Right atrium auricular region (tissue), 2 donors: ENCODE data around the gene LAMC2. TPM values are rescaled to one million over a fixed set of nuclear protein-coding genes. Genes with fewer than 3 reads are reported as not detected.

Source experiments
- DNase-seq: peaks from one replicate; pipeline ENCODE4 v3.0.0-alpha.2; 2019; ENCODE audit warnings: low spot score
- H3K27ac ChIP-seq, 2 donors: fragments of 200-600 bp; sonication (generic); 1 replicate in 1 of 2; 2 replicates in 1 of 2; pipeline ENCODE4 v1.5.1; 2016 to 2019
- H3K27me3 ChIP-seq, 2 donors: fragments of 200-600 bp; sonication (generic); one replicate each; pipeline versions ENCODE4 v1.5.1 to v1.6.0; 2017 to 2019
- H3K36me3 ChIP-seq: fragments of 200-600 bp; sonication (generic); one replicate; pipeline ENCODE4 v1.5.1; 2016
- H3K4me1 ChIP-seq, 2 donors: fragments of 200-600 bp; sonication (generic); one replicate each; pipeline versions ENCODE4 v1.5.1 to v1.6.0; 2017 to 2019
- H3K4me3 ChIP-seq, 2 donors: fragments of 200-600 bp; sonication (generic); 1 replicate in 1 of 2; 2 replicates in 1 of 2; pipeline ENCODE4 v1.5.1; 2017 to 2019; ENCODE audit warnings: mild to moderate bottlenecking in 1 of 2, moderate library complexity in 1 of 2
- H3K9me3 ChIP-seq, 2 donors: fragments of 200-600 bp; sonication (generic); one replicate each; pipeline ENCODE4 v1.5.1; 2019
- CTCF ChIP-seq, 2 donors: fragments of 200-600 bp; sonication (generic); IDR thresholded peaks; one replicate each; pipeline ENCODE4 v1.5.1; 2019; ENCODE audit warnings: antibody characterized with exemption in 2 of 2
- total RNA-seq, 2 donors: library from RNA; depleted of rRNA; stranded (reverse); fragments of >200 nt; gene quantifications; one replicate each; pipeline ENCODE4 v1.1.0, GENCODE V29; 2016

Gene LAMC2
- total RNA-seq, 2 donors from 2014 or later: 2.6 to 4.9 TPM

- Histone ChIP-seq H3K4me1 (peaks cover 0 to 22% of the 10 kb centered on the region in 2 donors), H3K36me3 (no peaks in the 10 kb centered on the region), H3K9me3 (no peaks in the 10 kb centered on the region), H3K4me3 (no peak overlapping the region), H3K27ac (peak overlapping the region; percentile 44 to 80), H3K27me3 (no peaks in the 10 kb centered on the region)
- peak; percentile 85 for DNase-seq
- TF ChIP-seq CTCF (IDR thresholded peaks at IDR 0.05): no peak
These were observed 57.3 kb downstream of the LAMC2 start for GRCh38 chr1:183243161-183244050.

- Histone ChIP-seq H3K27ac (peak overlapping the region; percentile 44 to 80), H3K9me3 (no peaks in the 10 kb centered on the region), H3K36me3 (no peaks in the 10 kb centered on the region), H3K4me3 (no peak overlapping the region), H3K27me3 (no peaks in the 10 kb centered on the region), H3K4me1 (peaks cover 0 to 27% of the 10 kb centered on the region in 2 donors)
- TF ChIP-seq CTCF (IDR thresholded peaks at IDR 0.05): no peak
- peak; percentile 95 for DNase-seq
These were observed 58.4 kb downstream of the LAMC2 start for GRCh38 chr1:183244466-183244865.

GRCh38 chr1:183245357-183245756 is 59.3 kb downstream of the LAMC2 start:
- no peak overlapping the region for H3K4me3 ChIP-seq
- no peak for TF ChIP-seq CTCF (IDR thresholded peaks at IDR 0.05)
- peaks cover 0 to 27% of the 10 kb centered on the region in 2 donors for H3K4me1 ChIP-seq
- H3K9me3 ChIP-seq: no peaks in the 10 kb centered on the region
- no peaks in the 10 kb centered on the region for H3K36me3 ChIP-seq
- H3K27ac ChIP-seq: peak overlapping the region in 1 of 2 donors; percentile 48
- H3K27me3 ChIP-seq: no peaks in the 10 kb centered on the region
- DNase-seq: peak; percentile 48

DNA sequence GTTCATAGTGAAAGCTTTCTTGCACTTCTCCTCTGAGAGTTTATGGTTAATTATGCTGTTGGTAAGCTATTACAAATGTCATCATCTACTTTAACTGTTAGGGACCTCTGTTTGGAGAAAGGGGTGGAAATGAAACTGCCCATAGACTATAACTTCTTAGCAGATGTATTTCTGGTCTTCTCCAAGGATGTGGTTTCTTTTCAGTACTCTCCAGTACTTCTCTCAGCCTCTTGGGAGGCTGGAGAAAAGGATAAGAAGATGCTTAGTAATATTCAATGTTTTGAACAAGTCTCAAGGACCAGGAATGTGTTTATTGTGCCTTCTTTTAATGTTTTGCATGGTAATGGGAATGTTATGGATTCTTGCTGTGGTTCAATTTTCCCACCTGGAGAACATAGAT is 60.4 kb downstream of the LAMC2 start:
- no peak overlapping the region for H3K27ac ChIP-seq
- H3K4me1 ChIP-seq: peaks cover 0 to 23% of the 10 kb centered on the region in 2 donors
- no peak overlapping the region for H3K4me3 ChIP-seq
- no peaks in the 10 kb centered on the region for H3K9me3 ChIP-seq
- TF ChIP-seq CTCF (IDR thresholded peaks at IDR 0.05): no peak
- H3K27me3 ChIP-seq: no peaks in the 10 kb centered on the region
- H3K36me3 ChIP-seq: no peaks in the 10 kb centered on the region
- no peak for DNase-seq

DNA sequence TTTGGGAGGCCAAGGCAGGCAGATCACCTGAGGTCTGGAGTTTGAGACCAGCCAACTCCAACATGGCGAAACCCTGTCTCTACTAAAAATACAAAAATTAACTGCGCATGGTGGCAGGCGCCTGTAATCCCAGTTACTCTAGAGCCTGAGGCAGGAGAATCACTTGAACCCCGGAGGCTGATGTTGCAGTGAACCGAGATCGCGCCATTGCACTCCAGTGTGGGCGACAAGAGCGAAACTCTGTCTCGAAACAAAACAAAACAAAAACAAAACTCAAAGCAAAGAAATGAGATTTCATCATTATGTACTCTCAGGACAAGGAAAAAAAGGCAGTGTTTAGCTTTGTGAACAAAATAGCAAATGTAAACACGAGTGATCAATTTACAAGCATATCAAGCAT is 61.0 kb downstream of the LAMC2 start:
- DNase-seq: peak; percentile 28
- H3K4me3 ChIP-seq: no peak overlapping the region
- peaks cover 0 to 22% of the 10 kb centered on the region in 2 donors for H3K4me1 ChIP-seq
- no peaks in the 10 kb centered on the region for H3K27me3 ChIP-seq
- H3K27ac ChIP-seq: no peak overlapping the region
- no peak for TF ChIP-seq CTCF (IDR thresholded peaks at IDR 0.05)
- no peaks in the 10 kb centered on the region for H3K9me3 ChIP-seq
- H3K36me3 ChIP-seq: no peaks in the 10 kb centered on the region
